GM12891 (cell line): ENCODE results near the gene SLC18A3.

Experiments used
- DNase-seq: peaks from one replicate; pipeline ENCODE4 v3.0.0; 2011; ENCODE audit warnings: low spot score; ENCODE audit not compliant: insufficient read length
- FAIRE-seq: peaks from 2 replicates; lab custom pipeline; 2011; peaks lifted over from hg19 to GRCh38; lab: Jason Lieb, UNC
- PAX5 ChIP-seq: IDR thresholded peaks from 2 replicates; pipeline ENCODE4 v1.6.1; 2011; ENCODE audit warnings: low read length, moderate library complexity, mild to moderate bottlenecking; ENCODE audit not compliant: insufficient read depth, severe bottlenecking
- POLR2A ChIP-seq: IDR thresholded peaks from 2 replicates; pipeline ENCODE4 v1.6.1; 2011; ENCODE audit warnings: low read depth, low read length, control low read depth
- POLR2AphosphoS5 ChIP-seq: IDR thresholded peaks from 2 replicates; pipeline ENCODE4 v1.6.1; 2011; ENCODE audit warnings: low read depth, low read length, control low read depth
- POU2F2 ChIP-seq: IDR thresholded peaks from 2 replicates; pipeline ENCODE4 v1.6.1; 2011; ENCODE audit warnings: low read depth, mild to moderate bottlenecking, control low read depth, low read length, moderate library complexity
- SPI1 ChIP-seq: IDR thresholded peaks from 2 replicates; pipeline ENCODE4 v1.6.1; 2011; ENCODE audit warnings: low read depth, low read length, control low read depth
- TAF1 ChIP-seq: IDR thresholded peaks from 2 replicates; pipeline ENCODE4 v1.6.1; 2011; ENCODE audit warnings: low read depth, low read length, control low read depth

Gene SLC18A3

DNA sequence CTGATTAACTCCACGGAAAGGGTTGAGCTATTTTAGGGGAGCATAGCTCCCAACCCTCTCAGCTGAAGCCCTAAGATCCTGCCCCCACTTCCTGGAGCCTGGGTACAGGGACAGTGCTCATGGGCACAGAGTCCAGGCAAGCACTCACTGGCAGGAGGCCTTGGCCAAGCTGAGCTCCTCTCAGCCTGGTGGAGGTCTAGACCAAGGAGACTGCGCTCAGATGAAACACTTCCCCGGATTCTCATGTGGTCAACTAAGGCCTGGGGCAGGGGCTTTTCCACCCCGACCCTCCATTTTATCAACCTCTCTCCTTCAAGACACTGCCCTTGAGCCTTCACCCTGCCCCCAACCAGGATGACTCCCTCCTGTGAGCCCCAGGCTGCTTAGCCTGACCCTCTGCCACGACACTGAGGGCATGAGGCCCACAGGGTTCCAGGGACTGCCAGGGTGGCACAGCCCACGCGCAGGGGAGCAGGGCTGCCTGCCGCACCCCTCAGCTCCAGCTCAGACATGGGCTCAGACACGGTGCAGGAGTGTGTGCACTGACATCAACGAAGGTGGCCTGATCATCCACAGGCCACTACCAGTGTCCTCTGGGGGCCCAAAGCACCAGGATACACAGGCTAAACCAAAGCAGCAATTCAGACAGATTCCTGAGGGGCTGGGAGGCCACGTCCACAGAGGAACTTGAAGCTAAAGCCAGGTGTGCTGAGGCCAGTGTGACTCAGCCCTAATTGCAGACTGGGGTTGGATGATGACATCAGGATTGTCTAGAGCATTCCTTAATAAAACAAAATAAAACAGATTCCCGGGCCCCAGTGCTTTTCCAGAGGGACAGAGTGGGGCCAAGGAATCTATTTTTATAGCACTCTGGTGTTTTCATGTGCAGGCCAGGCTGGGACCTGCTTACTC lies 22.6 kb downstream of the SLC18A3 start:
- TF ChIP-seq POLR2A, result no peak
- no peak for TF ChIP-seq PAX5
- no peak for TF ChIP-seq SPI1
- no peak for TF ChIP-seq POU2F2
- TF ChIP-seq POLR2AphosphoS5, result no peak
- TF ChIP-seq TAF1, result no peak
- FAIRE-seq (no peak), DNase-seq (no peak)

DNA sequence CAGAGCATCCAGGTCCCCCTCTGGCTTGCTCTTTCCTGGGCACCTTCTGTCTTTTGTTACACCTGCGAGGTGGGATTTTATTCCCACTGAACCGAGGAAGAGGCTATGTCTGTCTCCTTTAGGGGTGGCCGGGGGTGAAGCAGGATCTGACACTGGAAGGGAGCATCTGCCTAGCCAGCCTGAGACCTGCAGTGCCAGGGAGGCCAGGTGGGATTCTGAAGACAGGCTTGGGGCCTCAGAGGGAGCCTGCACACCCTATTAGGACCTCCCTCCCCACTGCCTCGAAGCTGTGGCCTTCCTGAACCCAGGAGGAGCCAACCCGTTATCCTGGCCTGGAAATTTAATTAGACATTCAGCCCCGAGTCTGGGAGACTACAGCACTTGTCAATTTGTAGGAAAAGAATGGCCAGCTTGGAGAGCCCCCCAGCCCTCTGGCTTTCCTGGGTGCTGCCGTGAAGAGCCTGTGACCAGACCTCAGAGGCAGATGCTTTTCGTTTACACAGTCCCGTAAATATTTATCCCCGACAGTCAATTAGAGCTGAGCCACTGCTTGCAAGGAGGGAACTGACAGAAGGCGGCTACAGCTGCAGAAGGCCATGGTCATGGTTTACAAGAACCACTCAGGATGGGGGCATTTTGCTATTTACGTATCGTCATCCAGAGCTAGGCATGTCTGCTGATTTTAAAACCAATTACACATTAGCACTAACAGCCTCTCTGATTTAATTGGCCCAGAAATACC lies 23.4 kb downstream of the SLC18A3 start:
- FAIRE-seq (no peak), DNase-seq (no peak)
- TF ChIP-seq POLR2A (no peak), TAF1 (no peak), POLR2AphosphoS5 (no peak), SPI1 (no peak), POU2F2 (no peak), PAX5 (no peak)

DNA sequence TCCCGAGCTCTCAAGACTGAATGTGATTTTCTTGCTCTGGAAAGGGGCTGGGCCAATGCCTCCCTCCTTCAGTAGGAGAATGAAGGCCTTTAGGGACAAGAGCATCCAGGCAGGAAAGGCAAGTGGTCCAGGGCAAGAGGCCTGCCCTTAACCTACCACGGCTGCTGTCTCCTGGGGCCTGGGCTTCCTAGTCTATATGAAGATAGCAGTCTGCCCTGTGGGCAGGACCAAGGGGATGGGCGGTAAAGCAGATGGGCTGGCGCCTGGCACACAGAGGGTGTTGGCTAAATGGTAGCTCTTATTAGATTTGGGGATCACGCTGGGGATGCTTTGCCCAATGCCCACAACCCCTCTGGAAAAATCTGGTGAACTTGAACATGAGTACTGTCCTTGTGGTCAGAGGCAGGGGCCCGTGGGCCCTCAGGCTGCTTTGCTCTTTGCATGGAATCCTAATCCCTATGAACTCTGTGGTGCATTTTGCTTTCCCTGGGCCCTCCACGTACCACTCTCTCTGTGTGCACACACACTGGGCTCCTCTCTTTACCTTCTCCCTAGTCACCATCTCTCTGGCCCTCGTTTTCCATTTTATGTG lies 24.1 kb downstream of the SLC18A3 start:
- no peak for TF ChIP-seq POLR2AphosphoS5
- TF ChIP-seq SPI1, result no peak
- no peak for TF ChIP-seq TAF1
- no peak for TF ChIP-seq PAX5
- no peak for TF ChIP-seq POU2F2
- no peak for FAIRE-seq
- DNase-seq, result no peak

GRCh38 chr10:49642311-49642710 lies 32.2 kb downstream of the SLC18A3 start:
- DNase-seq, result no peak
- no peak for FAIRE-seq
- TF ChIP-seq POLR2A (no peak), TAF1 (no peak), SPI1 (no peak), PAX5 (no peak), POLR2AphosphoS5 (no peak)

- DNase-seq (no peak), FAIRE-seq (no peak)
- no peak for TF ChIP-seq TAF1
- TF ChIP-seq SPI1, result no peak
- TF ChIP-seq PAX5, result no peak
- no peak for TF ChIP-seq POLR2AphosphoS5
- TF ChIP-seq POU2F2, result no peak
- no peak for TF ChIP-seq POLR2A
Measured at GRCh38 chr10:49643241-49644034, 33.3 kb downstream of the SLC18A3 start.

- FAIRE-seq (no peak), DNase-seq (no peak)
- no peak for TF ChIP-seq PAX5
- no peak for TF ChIP-seq SPI1
- no peak for TF ChIP-seq POLR2A
- TF ChIP-seq TAF1, result no peak
- no peak for TF ChIP-seq POU2F2
- TF ChIP-seq POLR2AphosphoS5, result no peak
Measured at GRCh38 chr10:49644035-49644646, 34.0 kb downstream of the SLC18A3 start.

DNA sequence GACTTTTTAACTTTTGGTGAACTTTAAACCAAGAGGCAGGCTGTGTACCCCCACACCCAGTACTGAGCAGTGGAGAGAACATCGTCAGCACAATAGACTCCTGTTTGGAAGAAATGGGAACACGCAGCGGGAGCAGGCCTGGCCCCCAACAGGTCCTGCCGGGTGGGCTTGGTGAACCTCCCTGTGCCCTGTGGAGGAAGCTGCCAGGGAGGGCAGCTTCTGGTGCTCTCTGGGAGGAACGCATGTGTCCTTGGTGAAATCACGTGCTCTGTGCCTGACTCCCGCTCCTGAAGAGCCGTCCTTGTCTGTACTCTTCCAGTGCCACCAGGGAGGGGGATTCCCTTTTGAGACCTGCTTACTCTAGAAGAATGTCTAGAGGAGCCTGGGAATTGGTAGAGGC lies 35.3 kb downstream of the SLC18A3 start:
- TF ChIP-seq POLR2AphosphoS5, result no peak
- no peak for TF ChIP-seq SPI1
- TF ChIP-seq POLR2A, result no peak
- TF ChIP-seq POU2F2, result no peak
- TF ChIP-seq TAF1, result no peak
- no peak for TF ChIP-seq PAX5
- DNase-seq (no peak), FAIRE-seq (no peak)
